ENCODE data around the gene NAV2.

Gene NAV2

DNA sequence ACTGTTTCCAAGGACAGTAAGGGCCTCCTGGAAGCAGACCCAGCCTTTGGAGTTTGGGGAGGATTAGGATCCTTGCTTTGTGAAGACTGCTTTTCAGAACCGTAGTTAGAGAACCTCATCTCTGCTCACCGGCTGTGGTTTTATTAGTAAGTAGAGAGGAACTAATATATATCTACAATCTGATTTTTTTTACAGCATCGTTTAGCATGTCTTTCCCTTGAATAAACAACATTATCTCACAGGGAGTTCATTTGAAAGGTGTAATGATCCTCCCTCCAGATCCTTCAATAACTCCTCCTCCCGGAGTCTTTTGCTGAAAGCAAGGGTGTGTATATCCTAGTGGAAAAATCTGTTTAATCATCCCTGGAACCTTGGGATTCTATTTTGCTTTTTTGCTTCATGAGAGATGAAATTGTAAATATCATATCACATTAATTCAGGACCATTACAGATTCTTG lies 314.9 kb downstream of the NAV2 start:
- Histone ChIP-seq H3K36me3 (ENCODE audit: insufficient read depth, low read length) (no peaks in the 10 kb centered on the region), H3K9me3 (ENCODE audit: low read length) (no peaks in the 10 kb centered on the region), H3K27me3 (ENCODE audit: insufficient read depth, low read length) (no peaks in the 10 kb centered on the region), H2AFZ (ENCODE audit: low read depth, low read length) (no peak overlapping the region), H3K4me3 (ENCODE audit: low read length) (no peak overlapping the region), H3K4me1 (ENCODE audit: insufficient read depth, low read length) (peaks cover 28% of the 10 kb centered on the region)

DNA sequence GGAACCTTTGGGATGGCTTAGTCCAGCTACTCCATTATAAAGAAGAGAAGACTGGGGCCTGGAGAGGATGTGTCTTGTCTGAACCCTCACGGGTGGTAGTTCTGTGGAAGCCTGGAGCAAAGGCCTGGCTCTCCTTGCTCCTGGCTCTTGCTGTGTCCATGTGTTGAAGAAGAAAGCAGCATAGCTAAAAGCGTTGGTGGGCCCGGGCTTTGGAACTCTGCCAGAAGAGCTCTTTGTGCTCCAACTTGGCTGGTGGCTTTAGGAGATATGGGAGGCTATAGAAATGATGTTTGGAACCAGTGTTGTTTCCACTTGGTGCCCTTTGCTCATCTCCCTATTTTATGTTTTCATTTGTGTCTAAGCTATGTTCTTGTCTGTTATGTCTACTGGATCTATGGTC lies 316.6 kb downstream of the NAV2 start:
- H3K4me1 ChIP-seq (ENCODE audit: insufficient read depth, low read length) = peaks cover 14% of the 10 kb centered on the region
- no peak overlapping the region for H3K4me3 ChIP-seq (ENCODE audit: low read length)
- H3K27me3 ChIP-seq (ENCODE audit: insufficient read depth, low read length) = no peaks in the 10 kb centered on the region
- no peak overlapping the region for H2AFZ ChIP-seq (ENCODE audit: low read depth, low read length)
- no peaks in the 10 kb centered on the region for H3K36me3 ChIP-seq (ENCODE audit: insufficient read depth, low read length)
- no peaks in the 10 kb centered on the region for H3K9me3 ChIP-seq (ENCODE audit: low read length)

DNA sequence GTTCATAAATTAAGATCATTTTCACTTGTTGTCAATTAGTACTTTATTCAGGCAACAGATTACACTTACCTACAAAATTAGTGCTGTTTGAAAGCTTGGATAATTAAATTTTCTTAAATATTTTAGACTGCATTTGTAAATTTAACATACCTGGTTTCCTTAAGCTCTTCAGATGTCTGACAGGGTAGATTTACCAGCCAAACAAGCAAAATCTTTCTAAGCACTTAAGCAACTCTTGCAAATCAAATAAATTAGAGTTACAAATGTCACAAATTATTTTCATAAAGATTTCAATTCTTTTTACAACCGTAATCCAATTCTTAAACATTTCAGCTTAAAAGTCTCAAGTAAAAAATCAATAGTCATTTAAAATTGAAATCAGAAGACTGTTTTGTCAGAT lies 317.8 kb downstream of the NAV2 start:
- no peak overlapping the region for H2AFZ ChIP-seq (ENCODE audit: low read depth, low read length)
- H3K27me3 ChIP-seq (ENCODE audit: insufficient read depth, low read length) = no peaks in the 10 kb centered on the region
- no peaks in the 10 kb centered on the region for H3K36me3 ChIP-seq (ENCODE audit: insufficient read depth, low read length)
- H3K9me3 ChIP-seq (ENCODE audit: low read length) = no peaks in the 10 kb centered on the region
- peaks cover 14% of the 10 kb centered on the region for H3K4me1 ChIP-seq (ENCODE audit: insufficient read depth, low read length)
- no peak overlapping the region for H3K4me3 ChIP-seq (ENCODE audit: low read length)

DNA sequence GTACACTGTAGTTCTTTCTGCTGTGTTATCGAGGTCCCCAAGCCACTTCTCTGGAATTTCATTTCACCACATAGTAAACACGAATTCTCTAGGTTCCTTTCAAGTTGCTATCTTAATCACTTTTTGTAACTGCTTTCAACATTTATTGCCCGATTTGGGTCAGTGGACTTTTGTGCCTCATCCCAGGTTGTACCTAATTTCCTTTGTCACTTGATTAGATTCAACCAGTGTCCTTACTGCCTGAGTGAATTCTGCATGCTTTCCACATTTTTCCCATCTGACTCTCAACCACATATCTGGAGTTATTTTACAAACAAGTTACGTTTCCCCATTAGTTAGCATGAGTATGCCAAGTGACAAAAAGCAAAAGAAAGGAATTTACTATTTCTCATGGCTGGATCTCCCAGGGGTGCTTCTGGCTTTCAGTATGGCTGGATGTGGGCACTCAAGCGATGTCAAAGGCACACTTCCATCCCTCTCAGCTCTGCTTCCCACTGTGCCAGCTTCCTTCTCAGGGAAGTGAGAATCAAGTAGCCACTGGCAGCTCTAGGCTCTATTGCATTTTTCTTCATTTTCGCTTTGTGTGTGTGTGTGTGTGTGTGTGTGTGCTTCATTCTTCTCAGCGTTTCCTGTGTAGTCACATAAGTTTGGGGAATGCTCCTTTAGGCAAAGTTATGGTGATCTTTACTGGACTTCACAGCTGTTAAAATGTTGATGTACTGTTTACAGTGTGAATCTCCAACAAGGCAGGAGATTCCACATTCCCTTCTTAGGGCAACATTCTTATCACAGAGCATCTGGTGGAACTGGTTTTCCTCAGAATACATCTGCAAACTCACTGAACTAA lies 318.7 kb downstream of the NAV2 start:
- H3K4me3 ChIP-seq (ENCODE audit: low read length) = no peak overlapping the region
- H3K4me1 ChIP-seq (ENCODE audit: insufficient read depth, low read length) = peaks cover 14% of the 10 kb centered on the region
- no peaks in the 10 kb centered on the region for H3K9me3 ChIP-seq (ENCODE audit: low read length)
- no peaks in the 10 kb centered on the region for H3K27me3 ChIP-seq (ENCODE audit: insufficient read depth, low read length)
- H2AFZ ChIP-seq (ENCODE audit: low read depth, low read length) = no peak overlapping the region
- peaks cover 4% of the 10 kb centered on the region for H3K36me3 ChIP-seq (ENCODE audit: insufficient read depth, low read length)

DNA sequence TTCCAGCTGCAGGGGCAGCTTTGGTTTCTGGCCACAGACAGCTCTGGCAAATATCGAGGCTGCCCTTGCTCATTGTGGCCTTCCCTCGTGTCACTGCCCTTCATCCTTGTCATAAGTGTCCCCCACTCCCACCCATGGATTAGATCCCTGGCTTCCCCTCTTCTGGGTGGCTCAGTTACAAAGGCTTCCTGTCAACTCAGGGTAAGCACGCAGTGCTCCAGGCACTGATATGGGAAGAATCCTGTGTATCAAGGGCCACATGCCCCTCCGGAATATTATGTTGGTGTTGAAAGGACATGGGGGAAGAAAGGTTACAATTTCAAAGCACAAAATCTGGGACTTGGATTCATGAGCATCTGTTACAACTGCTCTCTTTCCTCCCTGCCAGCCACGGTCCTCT lies 319.5 kb downstream of the NAV2 start:
- no peaks in the 10 kb centered on the region for H3K27me3 ChIP-seq (ENCODE audit: insufficient read depth, low read length)
- H2AFZ ChIP-seq (ENCODE audit: low read depth, low read length) = no peak overlapping the region
- H3K4me1 ChIP-seq (ENCODE audit: insufficient read depth, low read length) = peaks cover 10% of the 10 kb centered on the region
- no peak overlapping the region for H3K4me3 ChIP-seq (ENCODE audit: low read length)
- H3K9me3 ChIP-seq (ENCODE audit: low read length) = no peaks in the 10 kb centered on the region
- H3K36me3 ChIP-seq (ENCODE audit: insufficient read depth, low read length) = peaks cover 8% of the 10 kb centered on the region

DNA sequence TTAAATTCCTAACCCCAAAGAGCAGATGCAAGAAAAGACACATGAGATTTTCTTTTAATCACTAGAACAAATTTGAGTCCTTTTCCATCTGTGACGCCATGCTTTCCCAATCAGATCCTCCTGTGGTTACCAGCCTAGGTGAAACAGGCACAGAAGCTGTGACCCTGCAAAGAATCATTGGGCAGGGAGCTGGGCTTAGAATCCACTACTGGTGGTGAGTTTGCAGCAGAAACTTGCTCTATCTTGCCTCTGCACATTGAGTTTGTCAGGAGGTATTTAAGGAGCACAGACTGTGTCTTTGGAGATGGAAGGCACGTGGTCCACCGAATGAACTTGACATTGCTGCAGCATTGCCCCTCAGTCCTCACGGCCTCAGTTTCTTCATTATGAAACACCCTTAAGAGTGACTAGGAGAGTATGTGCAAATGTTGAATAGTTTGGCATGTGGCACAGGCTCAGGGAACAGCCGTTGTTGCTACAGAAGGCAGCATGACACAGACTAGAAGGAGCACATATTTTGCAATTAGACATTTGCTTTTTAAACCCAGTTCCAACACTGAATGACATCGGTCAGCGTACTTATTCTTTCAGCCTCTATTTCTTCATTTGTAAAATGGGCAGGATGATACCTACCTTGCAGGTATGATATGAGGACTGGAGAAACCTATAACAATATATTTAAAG lies 320.1 kb downstream of the NAV2 start:
- Histone ChIP-seq H3K4me1 (ENCODE audit: insufficient read depth, low read length) (peaks cover 5% of the 10 kb centered on the region), H3K27me3 (ENCODE audit: insufficient read depth, low read length) (no peaks in the 10 kb centered on the region), H3K9me3 (ENCODE audit: low read length) (no peaks in the 10 kb centered on the region), H2AFZ (ENCODE audit: low read depth, low read length) (no peak overlapping the region), H3K4me3 (ENCODE audit: low read length) (no peak overlapping the region), H3K36me3 (ENCODE audit: insufficient read depth, low read length) (peaks cover 8% of the 10 kb centered on the region)

DNA sequence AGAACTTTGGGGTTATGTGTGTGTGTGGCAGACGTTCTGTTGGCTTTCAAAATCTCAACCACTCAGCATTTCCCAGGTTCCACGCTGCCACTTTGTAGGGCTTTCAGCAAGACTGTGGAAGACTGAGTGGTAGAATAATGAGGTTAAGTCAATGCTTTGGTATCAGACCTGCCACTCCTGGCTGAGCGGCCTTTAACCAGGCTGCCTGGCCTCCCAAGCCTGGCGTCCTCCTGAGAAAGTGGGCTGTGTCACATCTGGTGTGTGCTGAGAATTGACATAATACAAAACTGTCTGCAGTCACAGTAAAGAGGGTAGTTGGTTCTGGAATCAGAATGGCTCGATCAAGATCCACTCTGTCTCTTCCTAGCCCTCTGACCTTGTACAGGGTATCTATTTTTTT lies 321.2 kb downstream of the NAV2 start:
- Histone ChIP-seq H3K4me1 (ENCODE audit: insufficient read depth, low read length) (peaks cover 11% of the 10 kb centered on the region), H3K27me3 (ENCODE audit: insufficient read depth, low read length) (no peaks in the 10 kb centered on the region), H3K36me3 (ENCODE audit: insufficient read depth, low read length) (peaks cover 8% of the 10 kb centered on the region), H3K4me3 (ENCODE audit: low read length) (no peak overlapping the region), H3K9me3 (ENCODE audit: low read length) (no peaks in the 10 kb centered on the region), H2AFZ (ENCODE audit: low read depth, low read length) (no peak overlapping the region)

DNA sequence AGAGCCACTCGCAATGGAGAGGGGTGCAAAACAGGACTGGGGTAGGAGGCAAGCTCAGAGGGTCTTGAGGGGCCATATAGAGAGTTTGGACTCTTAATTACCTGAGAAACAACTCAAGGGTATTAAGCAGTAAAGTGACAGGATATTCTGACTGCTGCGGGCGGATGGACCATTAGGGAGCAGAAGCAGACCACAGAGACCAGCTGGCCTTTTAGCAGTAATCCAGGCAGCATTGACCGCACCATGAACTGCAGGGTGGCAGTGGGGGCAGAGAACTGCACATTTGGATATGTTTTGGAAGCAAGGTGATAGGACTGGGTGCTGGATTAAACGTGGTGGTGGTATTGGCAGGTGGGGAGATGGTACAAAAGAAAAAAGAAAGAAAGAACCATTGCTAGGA lies 322.3 kb downstream of the NAV2 start:
- H3K27me3 ChIP-seq (ENCODE audit: insufficient read depth, low read length) = no peaks in the 10 kb centered on the region
- no peak overlapping the region for H2AFZ ChIP-seq (ENCODE audit: low read depth, low read length)
- H3K4me1 ChIP-seq (ENCODE audit: insufficient read depth, low read length) = peaks cover 11% of the 10 kb centered on the region
- no peak overlapping the region for H3K4me3 ChIP-seq (ENCODE audit: low read length)
- H3K9me3 ChIP-seq (ENCODE audit: low read length) = no peaks in the 10 kb centered on the region
- H3K36me3 ChIP-seq (ENCODE audit: insufficient read depth, low read length) = peaks cover 10% of the 10 kb centered on the region

DNA sequence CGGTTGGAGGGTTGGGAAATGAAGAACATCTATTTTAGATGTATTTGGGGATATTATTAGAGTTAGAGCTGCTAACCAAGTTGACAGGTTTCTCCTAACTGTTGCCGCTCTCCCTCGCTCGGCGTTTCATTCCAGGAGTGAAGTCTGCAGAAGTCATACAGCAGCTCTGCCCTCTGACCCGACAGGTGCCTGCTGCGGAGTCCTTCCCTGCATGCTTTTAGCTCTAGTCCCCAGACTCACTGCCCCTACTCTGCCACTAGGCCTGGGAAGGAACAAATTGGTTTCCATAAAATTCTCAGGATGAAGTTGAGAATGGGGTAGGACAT lies 322.7 kb downstream of the NAV2 start:
- Histone ChIP-seq H3K4me1 (ENCODE audit: insufficient read depth, low read length) (peaks cover 11% of the 10 kb centered on the region), H3K4me3 (ENCODE audit: low read length) (no peak overlapping the region), H3K9me3 (ENCODE audit: low read length) (no peaks in the 10 kb centered on the region), H3K36me3 (ENCODE audit: insufficient read depth, low read length) (peaks cover 10% of the 10 kb centered on the region), H2AFZ (ENCODE audit: low read depth, low read length) (no peak overlapping the region), H3K27me3 (ENCODE audit: insufficient read depth, low read length) (no peaks in the 10 kb centered on the region)

DNA sequence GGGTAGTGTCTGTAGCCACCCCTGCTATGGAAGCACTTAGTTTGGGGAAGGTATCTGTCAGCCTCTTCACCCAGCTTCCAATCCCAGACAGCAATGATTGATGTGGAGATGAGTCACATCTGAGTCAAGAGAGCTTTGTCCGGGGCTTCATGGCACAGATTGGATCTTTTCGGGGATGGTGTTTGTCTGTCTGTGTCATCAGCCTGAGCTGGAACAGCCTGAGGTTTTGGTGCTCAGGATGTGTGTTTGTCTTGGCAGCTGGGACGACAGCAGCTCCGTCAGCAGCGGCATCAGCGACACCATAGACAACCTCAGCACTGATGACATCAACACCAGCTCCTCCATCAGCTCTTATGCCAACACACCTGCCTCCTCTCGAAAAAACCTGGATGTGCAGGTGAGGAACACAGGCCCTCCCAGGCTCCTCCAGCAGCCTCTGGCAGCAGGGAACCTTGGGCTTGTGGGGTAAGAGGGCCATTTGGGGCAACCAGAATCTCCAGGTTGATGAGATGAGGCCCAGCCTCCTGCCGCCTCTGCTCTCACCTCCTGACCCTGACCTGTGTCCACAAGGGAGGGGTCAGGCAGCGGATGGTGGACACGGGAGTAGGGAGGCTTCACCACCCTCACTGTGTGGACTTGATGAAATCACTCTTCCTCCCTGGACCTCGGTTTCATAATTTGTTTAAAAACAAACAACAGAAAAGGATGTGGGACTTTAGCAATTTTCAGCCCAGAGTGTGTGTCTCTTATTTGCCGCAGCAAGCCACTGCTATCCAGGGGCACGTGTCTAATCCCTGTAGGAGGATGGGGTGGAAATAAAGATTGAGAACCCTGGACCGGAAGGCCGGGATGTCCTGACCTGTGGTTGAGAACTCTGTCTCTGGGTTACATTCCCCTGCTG lies 323.3 kb downstream of the NAV2 start:
- Histone ChIP-seq H3K4me3 (ENCODE audit: low read length) (no peak overlapping the region), H3K4me1 (ENCODE audit: insufficient read depth, low read length) (peaks cover 11% of the 10 kb centered on the region), H3K9me3 (ENCODE audit: low read length) (no peaks in the 10 kb centered on the region), H3K27me3 (ENCODE audit: insufficient read depth, low read length) (no peaks in the 10 kb centered on the region), H2AFZ (ENCODE audit: low read depth, low read length) (no peak overlapping the region), H3K36me3 (ENCODE audit: insufficient read depth, low read length) (peaks cover 10% of the 10 kb centered on the region)

DNA sequence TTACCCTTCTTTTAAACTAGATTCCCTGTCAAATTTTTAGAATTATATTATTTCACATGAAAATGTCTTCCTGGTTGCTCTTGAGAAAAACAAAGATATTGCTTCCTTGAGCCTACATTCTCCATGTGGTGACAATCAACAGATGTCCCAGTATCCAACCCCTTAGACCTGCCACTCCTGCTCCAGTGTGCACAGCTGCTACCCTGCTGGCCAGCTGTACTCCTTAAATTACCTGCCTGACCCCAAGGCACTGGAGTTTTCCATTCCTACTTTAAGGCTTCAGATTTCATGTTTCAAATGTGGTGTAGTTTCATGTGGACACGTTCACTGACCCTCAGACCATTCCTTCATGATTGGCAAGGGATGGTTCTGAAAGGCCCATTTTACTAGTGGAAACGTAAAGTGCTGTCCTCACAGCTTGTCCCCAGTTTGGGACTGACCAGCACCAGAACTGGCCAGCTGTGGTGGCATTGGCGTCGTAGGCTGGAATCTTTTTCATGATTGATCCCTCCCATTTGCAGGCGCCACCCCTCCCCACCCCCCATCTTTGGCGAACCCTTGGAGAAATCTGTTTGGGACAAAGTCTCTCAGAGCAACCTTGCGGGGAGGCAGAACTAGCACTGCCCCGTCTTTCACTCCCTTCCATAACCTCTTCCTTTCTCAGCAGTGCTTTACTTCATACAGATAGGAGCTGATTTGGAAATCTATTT lies 324.1 kb downstream of the NAV2 start:
- H3K36me3 ChIP-seq (ENCODE audit: insufficient read depth, low read length) = peaks cover 10% of the 10 kb centered on the region
- H2AFZ ChIP-seq (ENCODE audit: low read depth, low read length) = no peak overlapping the region
- no peaks in the 10 kb centered on the region for H3K9me3 ChIP-seq (ENCODE audit: low read length)

DNA sequence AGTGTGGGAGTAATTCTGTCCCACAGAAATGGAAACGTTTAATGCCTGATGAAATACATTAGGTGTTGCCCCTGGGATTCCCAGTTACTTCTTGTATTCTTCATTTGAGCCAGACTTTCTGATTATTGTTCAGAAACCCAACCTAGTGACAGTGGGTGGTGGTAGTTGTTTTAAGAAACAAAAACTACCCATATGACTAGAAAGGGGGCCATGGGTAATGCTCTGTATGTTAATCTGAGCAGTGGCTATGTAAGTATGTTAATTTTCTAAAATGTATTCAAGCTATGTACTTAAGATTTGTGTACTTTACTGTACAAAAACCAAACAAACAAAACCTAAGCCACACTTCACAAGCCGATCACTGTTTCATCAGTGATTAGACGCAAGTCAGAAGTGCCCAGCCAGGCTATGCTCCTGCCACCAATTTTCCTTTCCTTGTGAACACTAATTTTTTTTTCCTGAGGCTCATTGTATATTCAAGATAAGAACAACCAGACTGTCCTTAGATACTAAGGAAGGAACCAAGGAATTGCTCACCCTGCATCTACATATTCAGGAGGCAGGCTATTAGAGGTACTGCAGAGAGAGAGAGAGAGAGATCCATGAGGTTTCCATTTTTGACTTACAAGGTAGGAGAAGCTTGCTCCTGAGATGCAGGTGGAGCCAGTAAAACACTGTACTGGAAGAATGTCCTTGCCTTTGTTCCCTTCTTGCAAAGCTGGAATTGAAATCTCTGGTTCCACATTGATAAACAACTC lies 324.9 kb downstream of the NAV2 start:
- Histone ChIP-seq H3K4me1 (ENCODE audit: insufficient read depth, low read length) (peaks cover 13% of the 10 kb centered on the region), H3K4me3 (ENCODE audit: low read length) (no peak overlapping the region), H2AFZ (ENCODE audit: low read depth, low read length) (no peak overlapping the region), H3K9me3 (ENCODE audit: low read length) (no peaks in the 10 kb centered on the region), H3K27me3 (ENCODE audit: insufficient read depth, low read length) (no peaks in the 10 kb centered on the region), H3K36me3 (ENCODE audit: insufficient read depth, low read length) (peaks cover 10% of the 10 kb centered on the region)

More for the DNA sequence above, 324.1 kb downstream of the NAV2 start:
- no peaks in the 10 kb centered on the region for H3K27me3 ChIP-seq (ENCODE audit: insufficient read depth, low read length)
- peaks cover 7% of the 10 kb centered on the region for H3K4me1 ChIP-seq (ENCODE audit: insufficient read depth, low read length)
- H3K4me3 ChIP-seq (ENCODE audit: low read length) = no peak overlapping the region

All from neuron (in vitro differentiated cells).